ENCODE data around the gene UBXN1. TPM values are rescaled to one million over a fixed set of nuclear protein-coding genes. Genes with fewer than 3 reads are reported as not detected.
"Not testable (repeated sequence)": the region's sequence is repeated elsewhere in the genome, so short reads cannot be mapped to it uniquely, and the experiment has no call there.

The UBXN1 gene
- total RNA-seq, 3 donors from 2014 or later: 79.2 to 138 (median 87.3) TPM

- intact Hi-C loops (cut with DNase I, micrococcal nuclease): no loop called here
- DNase-seq: peak; percentile 31 to 51 (median 36)
- ATAC-seq: no peak
- H3K4me1 ChIP-seq (ENCODE audit: low read depth): peaks cover 38% of the 10 kb centered on the region
- no peak overlapping the region for H3K4me3 ChIP-seq
- no peaks in the 10 kb centered on the region for H3K9me3 ChIP-seq
- no peaks in the 10 kb centered on the region for H3K36me3 ChIP-seq (ENCODE audit: low read depth)
- TF ChIP-seq CTCF (IDR thresholded peaks at IDR 0.05): no peak
Measured at GRCh38 chr11:62708392-62708791, 29.5 kb upstream of the UBXN1 start.

DNA sequence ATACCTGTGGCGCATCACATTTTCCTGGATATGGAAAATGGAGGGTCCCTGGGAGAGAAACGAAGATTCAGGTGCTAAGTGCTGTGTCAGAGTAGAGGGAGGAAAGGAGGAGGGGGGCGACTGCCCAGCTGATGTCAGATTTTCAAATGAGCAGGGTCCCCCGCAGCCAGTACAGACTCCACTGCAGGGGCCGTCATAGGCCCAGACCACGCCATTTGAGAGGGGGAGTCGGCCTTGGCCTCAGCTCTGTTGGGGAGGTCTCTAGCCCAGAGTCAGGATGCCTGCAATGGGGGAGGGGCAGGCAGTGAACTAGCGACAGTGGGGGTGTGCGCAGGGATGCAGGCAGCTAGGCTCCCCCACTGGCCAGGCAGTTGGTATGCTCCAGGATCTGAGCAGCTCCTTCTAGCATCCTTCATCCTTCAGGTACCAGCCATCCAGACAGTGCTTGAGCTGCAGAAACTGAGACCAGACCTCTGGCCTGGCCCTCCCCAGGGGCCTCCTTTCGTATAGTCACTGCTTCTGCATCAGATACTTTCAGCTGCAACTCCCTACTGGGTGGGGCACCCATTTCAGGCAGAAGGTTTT lies 28.5 kb upstream of the UBXN1 start, which contains the start of the genes BSCL2 and GNG3:
Gene BSCL2, minus strand, starts transcription at position 148 of the 585 bp plus-strand sequence. CDS start 229 bp downstream, outside the sequence.
Gene GNG3, plus strand, starts transcription at position 400 of the 585 bp plus-strand sequence. CDS start 620 bp downstream, outside the sequence.
- DNase-seq: peak; percentile 33 to 58 (median 47)
- no peak for TF ChIP-seq CTCF (IDR thresholded peaks at IDR 0.05)
- Histone ChIP-seq H3K36me3 (ENCODE audit: low read depth) (no peaks in the 10 kb centered on the region), H3K4me1 (ENCODE audit: low read depth) (peaks cover 32% of the 10 kb centered on the region), H3K9me3 (no peaks in the 10 kb centered on the region), H3K4me3 (peak within 1 kb of the TSS; percentile 47)
- no peak for ATAC-seq
- intact Hi-C loops (cut with DNase I, micrococcal nuclease): no loop called here

- intact Hi-C loops (cut with DNase I, micrococcal nuclease): no loop called here
- ATAC-seq: no peak
- H3K4me3 ChIP-seq: no peak overlapping the region
- peak; percentile 34 to 50 (median 37) for DNase-seq
- no peaks in the 10 kb centered on the region for H3K36me3 ChIP-seq (ENCODE audit: low read depth)
- no peak for TF ChIP-seq CTCF (IDR thresholded peaks at IDR 0.05)
- peaks cover 32% of the 10 kb centered on the region for H3K4me1 ChIP-seq (ENCODE audit: low read depth)
- no peaks in the 10 kb centered on the region for H3K9me3 ChIP-seq
Measured at GRCh38 chr11:62706850-62707247, 28.0 kb upstream of the UBXN1 start.

DNA sequence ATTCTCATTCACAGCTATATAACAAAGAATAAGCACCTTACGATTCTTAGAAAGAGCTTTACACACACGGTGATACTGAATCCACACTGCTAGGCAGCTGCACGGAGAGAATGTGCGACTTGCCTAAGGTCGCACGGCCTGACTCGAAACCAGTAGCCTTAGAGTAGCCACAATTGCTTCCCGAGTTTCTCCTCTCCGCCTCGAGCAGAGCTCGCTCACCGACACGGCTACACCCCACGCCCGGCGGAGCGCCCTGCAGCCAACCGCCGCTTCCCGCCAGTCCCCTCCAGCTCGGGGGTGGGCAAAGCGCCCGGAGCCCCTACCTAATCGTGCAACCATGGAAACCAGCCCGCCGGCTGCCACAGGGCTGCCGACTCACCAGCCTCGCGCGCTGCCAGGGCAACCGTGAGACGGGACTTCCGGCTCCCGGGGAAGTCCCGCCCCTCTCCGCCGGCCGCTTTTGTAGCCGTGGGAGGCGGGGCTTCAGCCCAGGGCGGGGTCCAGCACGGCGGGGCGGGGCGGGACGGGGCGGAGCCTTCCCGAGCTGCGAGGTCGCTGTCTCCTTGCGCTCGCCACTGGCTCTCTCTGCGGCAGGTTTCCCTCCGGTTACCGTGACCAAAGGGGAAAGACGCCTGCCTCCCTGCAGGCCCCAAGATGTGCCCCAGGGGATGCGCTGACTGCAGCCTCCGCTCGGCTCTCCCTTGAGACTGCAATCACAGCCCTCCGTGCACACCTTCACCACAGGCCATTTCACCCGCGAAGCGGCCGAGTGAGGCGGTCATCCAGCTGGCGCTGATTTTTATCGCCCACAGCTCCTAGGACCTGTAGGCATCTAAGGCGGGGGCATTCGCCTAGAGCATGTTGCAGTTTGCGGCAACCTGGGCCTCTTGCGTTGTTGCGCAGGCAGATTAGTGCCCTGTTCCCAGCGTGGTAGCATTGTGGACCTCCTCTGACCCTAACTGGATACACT lies 27.3 kb upstream of the UBXN1 start:
- H3K4me3 ChIP-seq: peak overlapping the region; percentile 47
- no peaks in the 10 kb centered on the region for H3K9me3 ChIP-seq
- ATAC-seq: peak; percentile 87
- TF ChIP-seq CTCF (IDR thresholded peaks at IDR 0.05): no peak
- DNase-seq: peak; percentile 97 to 98 (median 97)
- intact Hi-C loops (cut with DNase I, micrococcal nuclease): no loop called here
- peaks cover 32% of the 10 kb centered on the region for H3K4me1 ChIP-seq (ENCODE audit: low read depth)
- no peaks in the 10 kb centered on the region for H3K36me3 ChIP-seq (ENCODE audit: low read depth)

DNA sequence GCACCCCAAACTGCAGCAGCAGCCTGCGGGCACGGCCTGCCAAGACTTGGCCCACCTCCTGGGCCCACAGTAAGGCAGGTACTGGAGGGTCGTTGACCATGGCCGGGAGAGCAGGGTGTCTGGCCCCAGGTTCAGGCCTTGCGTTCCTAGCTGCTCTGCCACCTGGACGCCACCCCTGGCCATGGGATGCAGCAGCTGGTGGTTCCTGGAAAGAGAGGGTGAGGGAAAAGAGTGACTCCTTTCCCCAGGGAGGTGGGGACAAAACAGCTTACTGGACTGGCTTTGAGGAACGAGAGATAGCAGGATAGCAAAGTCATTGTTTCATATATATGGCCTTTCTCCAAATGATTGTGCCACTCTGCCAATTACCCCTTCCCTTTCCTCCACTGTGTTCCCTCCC lies 26.5 kb upstream of the UBXN1 start:
- ATAC-seq (peak; percentile 3), DNase-seq (peak; percentile 33 to 59 (median 54))
- Histone ChIP-seq H3K4me1 (ENCODE audit: low read depth) (peaks cover 32% of the 10 kb centered on the region), H3K36me3 (ENCODE audit: low read depth) (no peaks in the 10 kb centered on the region), H3K9me3 (no peaks in the 10 kb centered on the region), H3K4me3 (no peak overlapping the region)
- TF ChIP-seq CTCF (IDR thresholded peaks at IDR 0.05): no peak
- intact Hi-C loops (cut with DNase I, micrococcal nuclease): no loop called here

- DNase-seq: peak in 2 of 3 donors; percentile 22 to 25
- ATAC-seq; H3K36me3 ChIP-seq (ENCODE audit: low read depth); H3K4me3 ChIP-seq; intact Hi-C loops (cut with DNase I, micrococcal nuclease); H3K9me3 ChIP-seq: not testable (repeated sequence)
- peaks cover 27% of the 10 kb centered on the region for H3K4me1 ChIP-seq (ENCODE audit: low read depth)
Measured at GRCh38 chr11:62703921-62704320, 25.0 kb upstream of the UBXN1 start.
